WTC11 (cell line): Measurements from ENCODE around the gene OR2T10. TPM values are rescaled to one million over a fixed set of nuclear protein-coding genes. Genes with fewer than 3 reads are reported as not detected.

ENCODE experiments used
- ATAC-seq: fragments of 200-7000 bp; cut with Tn5 transposase; 2 replicates; pipeline ENCODE4 v1.10.0; 2021; ENCODE audit warnings: mild to moderate bottlenecking, moderate library complexity
- CTCF ChIA-PET: fragments of 300-600 bp; sonication (Branson Sonifier 250); formaldehyde crosslinking; loops from one replicate; lab custom pipeline; 2021; ENCODE audit warnings: antibody characterized with exemption; lab: Charles Lee
- POLR2A ChIA-PET: fragments of 350-600 bp; sonication (Branson Sonifier 250); formaldehyde crosslinking; loops from one replicate; lab custom pipeline; 2021; ENCODE audit warnings: antibody characterized with exemption; lab: Charles Lee
- DNase-seq: peaks from one replicate; pipeline ENCODE4 v3.0.0; 2021; ENCODE audit warnings: low spot score
- H3K27ac Mint-ChIP-seq: 2 replicates; pipeline ENCODE4 v1.8.0; 2021; ENCODE audit warnings: mixed read lengths
- H3K27me3 Mint-ChIP-seq: 2 replicates; pipeline ENCODE4 v1.8.0; 2021; ENCODE audit warnings: low read depth, mild to moderate bottlenecking, moderate library complexity, mixed read lengths
- H3K36me3 Mint-ChIP-seq: 2 replicates; pipeline ENCODE4 v1.8.0; 2021; ENCODE audit warnings: mixed read lengths
- H3K4me1 Mint-ChIP-seq: 2 replicates; pipeline ENCODE4 v1.8.0; 2022; ENCODE audit warnings: mixed read lengths
- H3K4me3 Mint-ChIP-seq: 2 replicates; pipeline ENCODE4 v1.8.0; 2021; ENCODE audit warnings: mild to moderate bottlenecking, moderate library complexity, mixed read lengths
- H3K9me3 Mint-ChIP-seq: 2 replicates; pipeline ENCODE4 v1.8.0; 2021; ENCODE audit warnings: mixed read lengths
- FOXJ3 ChIP-seq: sonication (generic); formaldehyde crosslinking; IDR thresholded peaks from 2 replicates; pipeline ENCODE4 v1.9.0; 2021; ENCODE audit warnings: missing genetic modification reagents, mild to moderate bottlenecking, borderline replicate concordance
- GRHL2 ChIP-seq: fragments of 250-450 bp; sonication (Bioruptor Pico); IDR thresholded peaks from 2 replicates; pipeline ENCODE4 v1.8.0; 2022; ENCODE audit warnings: mild to moderate bottlenecking, moderate library complexity; ENCODE audit not compliant: insufficient replicate concordance, severe bottlenecking
- GTF2I ChIP-seq: fragments of 250-450 bp; sonication (Bioruptor Pico); conservative IDR thresholded peaks from 2 replicates; pipeline ENCODE4 v1.4.0; 2021; ENCODE audit warnings: mild to moderate bottlenecking
- HMGA2 ChIP-seq: fragments of 250-450 bp; sonication (Bioruptor Pico); IDR thresholded peaks from 2 replicates; pipeline ENCODE4 v1.4.0; 2021; ENCODE audit warnings: mild to moderate bottlenecking, moderate library complexity
- KAT7 ChIP-seq: sonication (generic); formaldehyde crosslinking; IDR thresholded peaks from 2 replicates; pipeline ENCODE4 v1.8.1; 2023; ENCODE audit warnings: missing genetic modification reagents, mild to moderate bottlenecking, borderline replicate concordance
- NR3C1 ChIP-seq: sonication (generic); formaldehyde crosslinking; conservative IDR thresholded peaks from 2 replicates; pipeline ENCODE4 v1.8.1; 2023; ENCODE audit warnings: low read depth, mild to moderate bottlenecking, missing genetic modification reagents
- OVOL2 ChIP-seq: fragments of 250-450 bp; sonication (Bioruptor Pico); IDR thresholded peaks from 2 replicates; pipeline ENCODE4 v1.9.0; 2021; ENCODE audit warnings: mild to moderate bottlenecking, borderline replicate concordance
- SMAD3 ChIP-seq: sonication (generic); formaldehyde crosslinking; IDR thresholded peaks from 2 replicates; pipeline ENCODE4 v1.8.0; 2022; ENCODE audit warnings: missing genetic modification reagents, mild to moderate bottlenecking, borderline replicate concordance
- SMAD4 ChIP-seq: sonication (generic); formaldehyde crosslinking; IDR thresholded peaks from 2 replicates; pipeline ENCODE4 v1.8.0; 2022; ENCODE audit warnings: mild to moderate bottlenecking, missing genetic modification reagents
- TEAD1 ChIP-seq: sonication (generic); formaldehyde crosslinking; IDR thresholded peaks from 2 replicates; pipeline ENCODE4 v1.8.0; 2022; ENCODE audit warnings: mild to moderate bottlenecking, missing genetic modification reagents
- ZNF121 ChIP-seq: sonication (generic); formaldehyde crosslinking; IDR thresholded peaks from 2 replicates; pipeline ENCODE4 v1.8.0; 2023; ENCODE audit warnings: missing genetic modification reagents
- ZNF219 ChIP-seq: sonication (generic); formaldehyde crosslinking; IDR thresholded peaks from 2 replicates; pipeline ENCODE4 v1.8.0; 2023; ENCODE audit warnings: missing genetic modification reagents, mild to moderate bottlenecking, borderline replicate concordance
- ZNF232 ChIP-seq: sonication (generic); formaldehyde crosslinking; IDR thresholded peaks from 2 replicates; pipeline ENCODE4 v1.8.0; 2022; ENCODE audit warnings: mild to moderate bottlenecking, missing genetic modification reagents
- total RNA-seq: library from RNA; stranded (reverse); gene quantifications from 3 replicates; pipeline ENCODE4 v1.2.3, GENCODE V29; 2021
- TF ChIP-seq, protein P1 (sequence below): sonication (generic); formaldehyde crosslinking; IDR thresholded peaks from 2 replicates; pipeline ENCODE4 v1.8.1; 2022; ENCODE audit warnings: low read depth, mild to moderate bottlenecking, moderate library complexity, missing genetic modification reagents, borderline replicate concordance
- TF ChIP-seq, protein P2 (sequence below): fragments of 250-450 bp; sonication (Bioruptor Pico); conservative IDR thresholded peaks from 2 replicates; pipeline ENCODE4 v1.9.0; 2021; ENCODE audit warnings: mild to moderate bottlenecking
- TF ChIP-seq, protein P3 (sequence below): sonication (generic); formaldehyde crosslinking; IDR thresholded peaks from 2 replicates; pipeline ENCODE4 v1.8.0; 2022; ENCODE audit warnings: mild to moderate bottlenecking, missing genetic modification reagents
- TF ChIP-seq, protein P4 (sequence below): sonication (generic); formaldehyde crosslinking; IDR thresholded peaks from 2 replicates; pipeline ENCODE4 v1.8.0; 2023; ENCODE audit warnings: missing genetic modification reagents, mild to moderate bottlenecking, borderline replicate concordance
- TF ChIP-seq, protein P5 (sequence below): sonication (generic); formaldehyde crosslinking; IDR thresholded peaks from 2 replicates; pipeline ENCODE4 v1.8.1; 2023; ENCODE audit warnings: mild to moderate bottlenecking, moderate library complexity, missing genetic modification reagents
- TF ChIP-seq, protein P6 (sequence below): sonication (generic); formaldehyde crosslinking; IDR thresholded peaks from 2 replicates; pipeline ENCODE4 v1.8.1; 2022; ENCODE audit warnings: low read depth, missing genetic modification reagents, borderline replicate concordance
- TF ChIP-seq, protein P7 (sequence below): sonication (generic); formaldehyde crosslinking; IDR thresholded peaks from 2 replicates; pipeline ENCODE4 v1.8.1; 2022; ENCODE audit warnings: missing genetic modification reagents, borderline replicate concordance

The OR2T10 gene
- total RNA-seq, 1 experiment from 2014 or later = not detected

DNA sequence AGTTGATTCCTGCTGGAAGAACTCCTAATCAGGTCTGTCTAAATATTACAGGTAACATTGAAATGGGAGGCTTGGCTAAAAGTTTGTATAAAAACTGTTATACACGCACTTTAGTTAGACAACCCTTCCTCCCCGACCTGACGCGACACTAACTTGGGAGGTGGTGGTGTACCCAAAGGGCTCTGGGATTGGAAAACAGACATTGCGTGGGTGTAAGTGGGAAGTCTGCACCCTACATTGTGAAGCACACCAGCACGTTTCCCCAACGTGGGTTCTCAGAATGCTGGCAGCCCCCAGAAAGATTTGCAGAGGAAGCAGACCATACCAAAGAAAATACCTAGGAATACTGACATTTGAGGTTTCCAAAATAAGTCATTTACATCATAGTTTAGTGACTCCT is 20.6 kb upstream of the OR2T10 start:
- no peaks in the 10 kb centered on the region; the same call in 1 of the 2 replicates for H3K27me3 Mint-ChIP-seq
- ATAC-seq = no peak
- no peak for DNase-seq
- ChIA-PET POLR2A (no interaction called here), CTCF (no interaction called here)
- H3K36me3 Mint-ChIP-seq = peaks cover 71% of the 10 kb centered on the region
- H3K27ac Mint-ChIP-seq = no peak overlapping the region
- no peak overlapping the region for H3K4me3 Mint-ChIP-seq
- H3K9me3 Mint-ChIP-seq = peaks cover 85% of the 10 kb centered on the region
- no peaks in the 10 kb centered on the region for H3K4me1 Mint-ChIP-seq
- TF ChIP-seq, protein P1, sequence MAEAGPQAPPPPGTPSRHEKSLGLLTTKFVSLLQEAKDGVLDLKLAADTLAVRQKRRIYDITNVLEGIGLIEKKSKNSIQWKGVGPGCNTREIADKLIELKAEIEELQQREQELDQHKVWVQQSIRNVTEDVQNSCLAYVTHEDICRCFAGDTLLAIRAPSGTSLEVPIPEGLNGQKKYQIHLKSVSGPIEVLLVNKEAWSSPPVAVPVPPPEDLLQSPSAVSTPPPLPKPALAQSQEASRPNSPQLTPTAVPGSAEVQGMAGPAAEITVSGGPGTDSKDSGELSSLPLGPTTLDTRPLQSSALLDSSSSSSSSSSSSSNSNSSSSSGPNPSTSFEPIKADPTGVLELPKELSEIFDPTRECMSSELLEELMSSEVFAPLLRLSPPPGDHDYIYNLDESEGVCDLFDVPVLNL (CRISPR knock-in tag) = no peak
- TF ChIP-seq KAT7 (CRISPR knock-in tag) (no peak), GTF2I (CRISPR knock-in tag) (no peak)
- TF ChIP-seq, protein P2, sequence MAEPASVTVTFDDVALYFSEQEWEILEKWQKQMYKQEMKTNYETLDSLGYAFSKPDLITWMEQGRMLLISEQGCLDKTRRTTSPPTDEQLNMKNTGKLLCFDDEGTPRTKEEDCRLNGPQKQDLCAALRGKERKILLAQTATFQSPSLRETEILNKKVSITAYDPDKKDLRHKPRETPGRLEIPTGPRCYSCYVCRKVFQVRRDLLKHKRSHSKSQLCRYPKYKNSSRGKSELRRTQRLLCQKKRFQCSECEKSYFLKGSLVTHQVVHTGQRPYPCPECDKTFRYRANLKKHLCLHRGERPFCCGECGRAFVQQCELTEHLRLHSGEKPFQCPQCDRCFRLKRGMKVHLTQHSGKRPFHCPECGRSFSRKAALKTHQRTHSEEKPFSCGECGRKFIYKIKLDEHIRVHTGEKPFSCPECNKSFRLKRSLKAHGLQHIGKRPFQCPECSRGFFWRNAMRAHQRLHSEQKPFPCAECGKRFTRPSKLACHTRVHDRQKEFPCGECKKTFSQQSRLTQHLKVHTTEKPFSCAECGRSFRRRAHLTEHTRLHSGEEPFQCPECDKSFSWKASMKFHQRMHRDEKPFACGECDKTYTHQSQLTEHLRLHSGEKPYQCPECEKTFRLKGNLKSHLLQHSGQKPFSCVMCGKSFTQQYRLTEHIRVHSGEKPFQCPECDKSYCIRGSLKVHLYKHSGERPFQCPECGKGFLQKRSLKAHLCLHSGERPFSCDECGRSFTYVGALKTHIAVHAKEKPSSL = no peak

DNA sequence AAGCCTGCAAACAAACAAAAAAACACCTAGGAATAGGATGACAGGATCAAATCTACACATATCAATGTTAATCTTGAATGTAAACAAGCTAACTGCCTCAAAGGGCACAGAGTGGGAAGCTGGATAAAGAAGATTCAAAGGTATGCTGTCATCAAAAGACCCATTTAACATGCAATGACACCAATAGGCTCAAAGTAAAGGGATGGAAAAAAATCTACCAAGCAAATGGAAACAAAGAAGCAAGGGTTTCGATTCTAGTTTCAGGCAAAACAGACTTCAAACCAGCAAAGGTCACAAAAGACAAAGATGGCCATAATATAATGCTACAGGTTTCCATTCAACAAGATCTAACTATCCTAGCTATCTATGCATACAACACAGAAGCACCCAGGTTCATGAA is 16.2 kb upstream of the OR2T10 start:
- Mint-ChIP-seq H3K4me1 (no peaks in the 10 kb centered on the region), H3K27ac (no peak overlapping the region), H3K4me3 (no peak overlapping the region), H3K9me3 (peaks cover 89% of the 10 kb centered on the region), H3K36me3 (peaks cover 75% of the 10 kb centered on the region), H3K27me3 (peaks cover 4% of the 10 kb centered on the region; the same call in 1 of the 2 replicates)
- no peak for DNase-seq
- ChIA-PET POLR2A (no interaction called here), CTCF (no interaction called here)
- TF ChIP-seq FOXJ3 (CRISPR knock-in tag) = no peak
- TF ChIP-seq, protein P3, sequence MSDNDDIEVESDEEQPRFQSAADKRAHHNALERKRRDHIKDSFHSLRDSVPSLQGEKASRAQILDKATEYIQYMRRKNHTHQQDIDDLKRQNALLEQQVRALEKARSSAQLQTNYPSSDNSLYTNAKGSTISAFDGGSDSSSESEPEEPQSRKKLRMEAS (CRISPR knock-in tag) = no peak
- no peak for TF ChIP-seq HMGA2 (CRISPR knock-in tag)
- TF ChIP-seq SMAD4 (CRISPR knock-in tag) = no peak
- TF ChIP-seq GRHL2 (CRISPR knock-in tag) = no peak
- TF ChIP-seq, protein P4, sequence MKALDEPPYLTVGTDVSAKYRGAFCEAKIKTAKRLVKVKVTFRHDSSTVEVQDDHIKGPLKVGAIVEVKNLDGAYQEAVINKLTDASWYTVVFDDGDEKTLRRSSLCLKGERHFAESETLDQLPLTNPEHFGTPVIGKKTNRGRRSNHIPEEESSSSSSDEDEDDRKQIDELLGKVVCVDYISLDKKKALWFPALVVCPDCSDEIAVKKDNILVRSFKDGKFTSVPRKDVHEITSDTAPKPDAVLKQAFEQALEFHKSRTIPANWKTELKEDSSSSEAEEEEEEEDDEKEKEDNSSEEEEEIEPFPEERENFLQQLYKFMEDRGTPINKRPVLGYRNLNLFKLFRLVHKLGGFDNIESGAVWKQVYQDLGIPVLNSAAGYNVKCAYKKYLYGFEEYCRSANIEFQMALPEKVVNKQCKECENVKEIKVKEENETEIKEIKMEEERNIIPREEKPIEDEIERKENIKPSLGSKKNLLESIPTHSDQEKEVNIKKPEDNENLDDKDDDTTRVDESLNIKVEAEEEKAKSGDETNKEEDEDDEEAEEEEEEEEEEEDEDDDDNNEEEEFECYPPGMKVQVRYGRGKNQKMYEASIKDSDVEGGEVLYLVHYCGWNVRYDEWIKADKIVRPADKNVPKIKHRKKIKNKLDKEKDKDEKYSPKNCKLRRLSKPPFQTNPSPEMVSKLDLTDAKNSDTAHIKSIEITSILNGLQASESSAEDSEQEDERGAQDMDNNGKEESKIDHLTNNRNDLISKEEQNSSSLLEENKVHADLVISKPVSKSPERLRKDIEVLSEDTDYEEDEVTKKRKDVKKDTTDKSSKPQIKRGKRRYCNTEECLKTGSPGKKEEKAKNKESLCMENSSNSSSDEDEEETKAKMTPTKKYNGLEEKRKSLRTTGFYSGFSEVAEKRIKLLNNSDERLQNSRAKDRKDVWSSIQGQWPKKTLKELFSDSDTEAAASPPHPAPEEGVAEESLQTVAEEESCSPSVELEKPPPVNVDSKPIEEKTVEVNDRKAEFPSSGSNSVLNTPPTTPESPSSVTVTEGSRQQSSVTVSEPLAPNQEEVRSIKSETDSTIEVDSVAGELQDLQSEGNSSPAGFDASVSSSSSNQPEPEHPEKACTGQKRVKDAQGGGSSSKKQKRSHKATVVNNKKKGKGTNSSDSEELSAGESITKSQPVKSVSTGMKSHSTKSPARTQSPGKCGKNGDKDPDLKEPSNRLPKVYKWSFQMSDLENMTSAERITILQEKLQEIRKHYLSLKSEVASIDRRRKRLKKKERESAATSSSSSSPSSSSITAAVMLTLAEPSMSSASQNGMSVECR = no peak
- TF ChIP-seq, protein P5, sequence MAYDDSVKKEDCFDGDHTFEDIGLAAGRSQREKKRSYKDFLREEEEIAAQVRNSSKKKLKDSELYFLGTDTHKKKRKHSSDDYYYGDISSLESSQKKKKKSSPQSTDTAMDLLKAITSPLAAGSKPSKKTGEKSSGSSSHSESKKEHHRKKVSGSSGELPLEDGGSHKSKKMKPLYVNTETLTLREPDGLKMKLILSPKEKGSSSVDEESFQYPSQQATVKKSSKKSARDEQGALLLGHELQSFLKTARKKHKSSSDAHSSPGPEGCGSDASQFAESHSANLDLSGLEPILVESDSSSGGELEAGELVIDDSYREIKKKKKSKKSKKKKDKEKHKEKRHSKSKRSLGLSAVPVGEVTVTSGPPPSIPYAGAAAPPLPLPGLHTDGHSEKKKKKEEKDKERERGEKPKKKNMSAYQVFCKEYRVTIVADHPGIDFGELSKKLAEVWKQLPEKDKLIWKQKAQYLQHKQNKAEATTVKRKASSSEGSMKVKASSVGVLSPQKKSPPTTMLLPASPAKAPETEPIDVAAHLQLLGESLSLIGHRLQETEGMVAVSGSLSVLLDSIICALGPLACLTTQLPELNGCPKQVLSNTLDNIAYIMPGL (CRISPR knock-in tag) = no peak
- TF ChIP-seq OVOL2 = no peak
- no peak for TF ChIP-seq ZNF232
- TF ChIP-seq NR3C1 (CRISPR knock-in tag) = no peak
- no peak for TF ChIP-seq ZNF121 (CRISPR knock-in tag)
- TF ChIP-seq, protein P6, sequence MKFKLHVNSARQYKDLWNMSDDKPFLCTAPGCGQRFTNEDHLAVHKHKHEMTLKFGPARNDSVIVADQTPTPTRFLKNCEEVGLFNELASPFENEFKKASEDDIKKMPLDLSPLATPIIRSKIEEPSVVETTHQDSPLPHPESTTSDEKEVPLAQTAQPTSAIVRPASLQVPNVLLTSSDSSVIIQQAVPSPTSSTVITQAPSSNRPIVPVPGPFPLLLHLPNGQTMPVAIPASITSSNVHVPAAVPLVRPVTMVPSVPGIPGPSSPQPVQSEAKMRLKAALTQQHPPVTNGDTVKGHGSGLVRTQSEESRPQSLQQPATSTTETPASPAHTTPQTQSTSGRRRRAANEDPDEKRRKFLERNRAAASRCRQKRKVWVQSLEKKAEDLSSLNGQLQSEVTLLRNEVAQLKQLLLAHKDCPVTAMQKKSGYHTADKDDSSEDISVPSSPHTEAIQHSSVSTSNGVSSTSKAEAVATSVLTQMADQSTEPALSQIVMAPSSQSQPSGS (CRISPR knock-in tag) = no peak
- TF ChIP-seq SMAD3 (CRISPR knock-in tag) = no peak
- TF ChIP-seq, protein P7, sequence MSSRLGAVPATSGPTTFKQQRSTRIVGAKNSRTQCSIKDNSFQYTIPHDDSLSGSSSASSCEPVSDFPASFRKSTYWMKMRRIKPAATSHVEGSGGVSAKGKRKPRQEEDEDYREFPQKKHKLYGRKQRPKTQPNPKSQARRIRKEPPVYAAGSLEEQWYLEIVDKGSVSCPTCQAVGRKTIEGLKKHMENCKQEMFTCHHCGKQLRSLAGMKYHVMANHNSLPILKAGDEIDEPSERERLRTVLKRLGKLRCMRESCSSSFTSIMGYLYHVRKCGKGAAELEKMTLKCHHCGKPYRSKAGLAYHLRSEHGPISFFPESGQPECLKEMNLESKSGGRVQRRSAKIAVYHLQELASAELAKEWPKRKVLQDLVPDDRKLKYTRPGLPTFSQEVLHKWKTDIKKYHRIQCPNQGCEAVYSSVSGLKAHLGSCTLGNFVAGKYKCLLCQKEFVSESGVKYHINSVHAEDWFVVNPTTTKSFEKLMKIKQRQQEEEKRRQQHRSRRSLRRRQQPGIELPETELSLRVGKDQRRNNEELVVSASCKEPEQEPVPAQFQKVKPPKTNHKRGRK (CRISPR knock-in tag) = no peak
- TF ChIP-seq ZNF219 (CRISPR knock-in tag) = no peak
- no peak for TF ChIP-seq TEAD1
- ATAC-seq = no peak
